Measurements from ENCODE around the gene CLASP2. TPM values are rescaled to one million over a fixed set of nuclear protein-coding genes. Genes with fewer than 3 reads are reported as not detected.

The CLASP2 gene
- total and polyA plus RNA-seq, 2 experiments from 2014 or later: 38.7 to 112 TPM

DNA sequence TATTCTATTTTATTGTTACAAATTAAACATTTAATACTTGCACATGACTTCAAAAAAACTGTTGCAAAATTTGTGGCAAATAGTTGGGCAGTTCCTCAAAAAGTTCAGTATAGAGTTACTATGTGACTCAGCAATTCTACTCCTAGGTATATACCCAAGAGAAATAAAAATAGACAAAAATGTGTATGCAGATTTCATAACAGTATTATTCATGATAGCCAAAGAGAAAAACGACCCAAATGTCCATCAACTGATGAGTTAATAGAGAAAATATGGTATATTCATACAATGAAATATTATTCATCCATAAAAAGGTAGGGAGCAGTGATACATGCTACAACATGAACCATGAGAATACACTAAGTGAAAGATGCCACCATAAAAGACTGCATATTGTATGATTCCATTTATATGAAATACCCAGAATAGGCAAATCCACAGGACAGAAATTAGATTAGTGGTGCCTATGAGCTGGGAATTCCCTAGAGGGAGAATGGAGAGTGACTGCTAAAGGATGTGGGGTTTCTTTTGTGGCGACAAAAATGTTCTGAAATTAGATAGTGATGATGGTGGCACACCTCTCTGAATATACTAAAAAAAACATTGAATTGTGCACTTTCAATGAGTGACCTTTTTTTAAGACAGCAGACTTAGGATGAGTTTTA, 31.6 kb upstream of the CLASP2 start:
- Histone ChIP-seq H3K27ac (no peak overlapping the region), H3K4me3 (no peak overlapping the region), H3K4me1 (ENCODE audit: low read depth) (no peaks in the 10 kb centered on the region), H3K9me3 (ENCODE audit: low read depth) (no peaks in the 10 kb centered on the region), H3K36me3 (no peaks in the 10 kb centered on the region), H3K27me3 (no peaks in the 10 kb centered on the region)
- DNase-seq (ENCODE audit: low read depth in 1 of 2, low spot score in 1 of 2): peak in 1 of 2 donors; percentile 58
- TF ChIP-seq, protein P1, sequence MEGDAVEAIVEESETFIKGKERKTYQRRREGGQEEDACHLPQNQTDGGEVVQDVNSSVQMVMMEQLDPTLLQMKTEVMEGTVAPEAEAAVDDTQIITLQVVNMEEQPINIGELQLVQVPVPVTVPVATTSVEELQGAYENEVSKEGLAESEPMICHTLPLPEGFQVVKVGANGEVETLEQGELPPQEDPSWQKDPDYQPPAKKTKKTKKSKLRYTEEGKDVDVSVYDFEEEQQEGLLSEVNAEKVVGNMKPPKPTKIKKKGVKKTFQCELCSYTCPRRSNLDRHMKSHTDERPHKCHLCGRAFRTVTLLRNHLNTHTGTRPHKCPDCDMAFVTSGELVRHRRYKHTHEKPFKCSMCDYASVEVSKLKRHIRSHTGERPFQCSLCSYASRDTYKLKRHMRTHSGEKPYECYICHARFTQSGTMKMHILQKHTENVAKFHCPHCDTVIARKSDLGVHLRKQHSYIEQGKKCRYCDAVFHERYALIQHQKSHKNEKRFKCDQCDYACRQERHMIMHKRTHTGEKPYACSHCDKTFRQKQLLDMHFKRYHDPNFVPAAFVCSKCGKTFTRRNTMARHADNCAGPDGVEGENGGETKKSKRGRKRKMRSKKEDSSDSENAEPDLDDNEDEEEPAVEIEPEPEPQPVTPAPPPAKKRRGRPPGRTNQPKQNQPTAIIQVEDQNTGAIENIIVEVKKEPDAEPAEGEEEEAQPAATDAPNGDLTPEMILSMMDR (IDR thresholded peaks at IDR 0.05; ENCODE audit: low read depth, low read length): no peak

DNA sequence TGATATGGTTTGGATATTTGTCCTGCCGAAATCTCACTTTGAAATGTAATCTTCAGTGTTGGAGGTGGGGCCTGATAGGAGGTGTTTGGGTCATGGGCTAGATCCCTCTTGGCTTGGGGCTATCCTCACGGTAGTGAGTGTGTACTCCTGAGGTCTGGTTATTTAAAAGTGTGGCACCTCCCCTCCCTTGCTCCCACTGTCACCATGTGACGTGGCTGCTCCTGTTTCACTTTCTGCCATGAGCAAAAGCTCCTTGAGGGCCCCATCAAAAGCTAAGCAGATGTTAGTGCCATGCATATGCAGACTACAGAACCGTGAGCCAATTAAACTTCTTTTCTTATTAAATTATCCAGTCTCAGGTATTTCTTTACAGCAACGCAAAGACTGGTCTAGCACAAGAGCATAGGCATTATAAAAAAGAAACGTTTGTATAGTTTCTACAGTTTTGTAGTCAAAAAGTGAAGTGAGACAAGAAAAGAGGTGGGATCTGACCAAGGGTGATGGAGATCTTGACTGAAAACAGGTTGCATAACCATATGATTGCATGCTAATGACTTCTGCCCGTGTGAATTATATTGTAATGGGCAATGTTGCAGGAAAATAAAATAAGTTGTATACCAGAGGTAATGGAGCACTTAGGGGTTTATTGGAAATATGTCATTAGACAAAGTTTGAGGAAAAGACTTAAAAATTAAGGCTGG, 28.5 kb upstream of the CLASP2 start:
- Histone ChIP-seq H3K9me3 (ENCODE audit: low read depth) (no peaks in the 10 kb centered on the region), H3K27ac (no peak overlapping the region), H3K27me3 (no peaks in the 10 kb centered on the region), H3K4me1 (ENCODE audit: low read depth) (no peaks in the 10 kb centered on the region), H3K36me3 (no peaks in the 10 kb centered on the region), H3K4me3 (no peak overlapping the region)
- no peak for DNase-seq (ENCODE audit: low read depth in 1 of 2, low spot score in 1 of 2)
- TF ChIP-seq, protein P1 (IDR thresholded peaks at IDR 0.05; ENCODE audit: low read depth, low read length): no peak

DNA sequence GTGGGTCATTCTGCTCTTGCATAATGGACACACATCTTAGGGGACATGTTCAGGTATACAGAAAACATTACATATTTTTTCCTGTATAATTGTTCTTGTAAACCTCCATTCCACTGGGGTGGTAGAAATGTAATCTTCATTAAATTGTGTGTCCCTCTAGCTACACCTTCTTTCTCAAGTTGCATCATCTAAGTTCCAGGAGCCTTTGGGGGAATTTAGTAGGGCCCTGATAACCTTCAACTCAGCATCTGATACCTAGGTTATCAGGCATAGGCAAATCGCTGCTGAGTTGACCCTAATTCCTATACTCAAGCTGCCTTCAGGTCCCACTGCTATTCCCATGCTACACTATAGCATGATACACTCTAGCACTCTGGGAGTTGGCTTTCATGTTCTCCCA, 19.1 kb upstream of the CLASP2 start:
- TF ChIP-seq, protein P1 (IDR thresholded peaks at IDR 0.05; ENCODE audit: low read depth, low read length): no peak
- no peak overlapping the region for H3K4me3 ChIP-seq
- DNase-seq (ENCODE audit: low read depth in 1 of 2, low spot score in 1 of 2): no peak
- H3K36me3 ChIP-seq: no peaks in the 10 kb centered on the region
- H3K9me3 ChIP-seq (ENCODE audit: low read depth): no peaks in the 10 kb centered on the region
- H3K4me1 ChIP-seq (ENCODE audit: low read depth): no peaks in the 10 kb centered on the region
- no peak overlapping the region for H3K27ac ChIP-seq
- no peaks in the 10 kb centered on the region for H3K27me3 ChIP-seq

- H3K9me3 ChIP-seq (ENCODE audit: low read depth): no peaks in the 10 kb centered on the region
- TF ChIP-seq, protein P1 (IDR thresholded peaks at IDR 0.05; ENCODE audit: low read depth, low read length): peak; percentile 31
Observed at GRCh38 chr3:33732394-33732793, 14.3 kb upstream of the CLASP2 start.

GRCh38 chr3:33729993-33730392, 11.9 kb upstream of the CLASP2 start:
- no peak overlapping the region for H3K4me3 ChIP-seq
- TF ChIP-seq, protein P1 (IDR thresholded peaks at IDR 0.05; ENCODE audit: low read depth, low read length): no peak
- H3K27me3 ChIP-seq: no peaks in the 10 kb centered on the region
- no peak for DNase-seq (ENCODE audit: low read depth in 1 of 2, low spot score in 1 of 2)
- H3K9me3 ChIP-seq (ENCODE audit: low read depth): no peaks in the 10 kb centered on the region
- no peaks in the 10 kb centered on the region for H3K4me1 ChIP-seq (ENCODE audit: low read depth)
- H3K27ac ChIP-seq: no peak overlapping the region
- H3K36me3 ChIP-seq: no peaks in the 10 kb centered on the region

More at GRCh38 chr3:33732394-33732793, 14.3 kb upstream of the CLASP2 start:
- H3K4me3 ChIP-seq: no peak overlapping the region
- DNase-seq (ENCODE audit: low read depth in 1 of 2, low spot score in 1 of 2): no peak
- H3K4me1 ChIP-seq (ENCODE audit: low read depth): no peaks in the 10 kb centered on the region
- H3K27ac ChIP-seq: no peak overlapping the region
- no peaks in the 10 kb centered on the region for H3K27me3 ChIP-seq
- no peaks in the 10 kb centered on the region for H3K36me3 ChIP-seq
